Ishikawa (cell line): ENCODE data around the gene SMURF1.

Experiments used
- CEBPB ChIP-seq: IDR thresholded peaks from 2 replicates; pipeline ENCODE4 v1.6.1; 2012
- EGR1 ChIP-seq: IDR thresholded peaks from 2 replicates; pipeline ENCODE4 v1.6.1; 2012
- MAX ChIP-seq: IDR thresholded peaks from 2 replicates; pipeline ENCODE4 v1.6.1; 2012
- NFIC ChIP-seq: IDR thresholded peaks from 2 replicates; pipeline ENCODE4 v1.6.1; 2012
- RAD21 ChIP-seq: IDR thresholded peaks from 2 replicates; pipeline ENCODE4 v1.6.1; 2012; ENCODE audit warnings: low read depth
- TCF12 ChIP-seq: IDR thresholded peaks from 2 replicates; pipeline ENCODE4 v1.6.1; 2012; ENCODE audit warnings: low read depth
- TEAD4 ChIP-seq: IDR thresholded peaks from 2 replicates; pipeline ENCODE4 v1.6.1; 2012

GRCh38 chr7:99141841-99142726 is 1.8 kb downstream of the SMURF1 start:
- TF ChIP-seq TCF12 (no peak), CEBPB (no peak), NFIC (no peak), TEAD4 (no peak), RAD21 (no peak), MAX (no peak), EGR1 (no peak)
